Right atrium auricular region (tissue), 2 donors: ENCODE results near the gene ARSK. TPM values are rescaled to one million over a fixed set of nuclear protein-coding genes. Genes with fewer than 3 reads are reported as not detected.

ENCODE experiments used
- DNase-seq: peaks from one replicate; pipeline ENCODE4 v3.0.0-alpha.2; 2019; ENCODE audit warnings: low spot score
- H3K27ac ChIP-seq, 2 donors: fragments of 200-600 bp; sonication (generic); 1 replicate in 1 of 2; 2 replicates in 1 of 2; pipeline ENCODE4 v1.5.1; 2016 to 2019
- H3K27me3 ChIP-seq, 2 donors: fragments of 200-600 bp; sonication (generic); one replicate each; pipeline versions ENCODE4 v1.5.1 to v1.6.0; 2017 to 2019
- H3K36me3 ChIP-seq: fragments of 200-600 bp; sonication (generic); one replicate; pipeline ENCODE4 v1.5.1; 2016
- H3K4me1 ChIP-seq, 2 donors: fragments of 200-600 bp; sonication (generic); one replicate each; pipeline versions ENCODE4 v1.5.1 to v1.6.0; 2017 to 2019
- H3K4me3 ChIP-seq, 2 donors: fragments of 200-600 bp; sonication (generic); 1 replicate in 1 of 2; 2 replicates in 1 of 2; pipeline ENCODE4 v1.5.1; 2017 to 2019; ENCODE audit warnings: mild to moderate bottlenecking in 1 of 2, moderate library complexity in 1 of 2
- H3K9me3 ChIP-seq, 2 donors: fragments of 200-600 bp; sonication (generic); one replicate each; pipeline ENCODE4 v1.5.1; 2019
- CTCF ChIP-seq, 2 donors: fragments of 200-600 bp; sonication (generic); IDR thresholded peaks; one replicate each; pipeline ENCODE4 v1.5.1; 2019; ENCODE audit warnings: antibody characterized with exemption in 2 of 2
- total RNA-seq, 2 donors: library from RNA; depleted of rRNA; stranded (reverse); fragments of >200 nt; gene quantifications; one replicate each; pipeline ENCODE4 v1.1.0, GENCODE V29; 2016

Gene ARSK
- total RNA-seq, 2 donors from 2014 or later = 3.7 to 6.0 TPM

- Histone ChIP-seq H3K27me3 (no peaks in the 10 kb centered on the region), H3K9me3 (no peaks in the 10 kb centered on the region)
Observed at GRCh38 chr5:95633671-95634070, 78.8 kb downstream of the ARSK start.

GRCh38 chr5:95634081-95634480, 79.2 kb downstream of the ARSK start:
- no peaks in the 10 kb centered on the region for H3K36me3 ChIP-seq
- no peak for DNase-seq
- TF ChIP-seq CTCF (IDR thresholded peaks at IDR 0.05) = no peak
- H3K27me3 ChIP-seq = no peaks in the 10 kb centered on the region
- peaks cover 0 to 11% of the 10 kb centered on the region in 2 donors for H3K4me1 ChIP-seq
- H3K27ac ChIP-seq = no peak overlapping the region
- H3K9me3 ChIP-seq = no peaks in the 10 kb centered on the region
- H3K4me3 ChIP-seq = no peak overlapping the region

More at GRCh38 chr5:95633671-95634070, 78.8 kb downstream of the ARSK start:
- Histone ChIP-seq H3K4me3 (no peak overlapping the region), H3K36me3 (no peaks in the 10 kb centered on the region), H3K4me1 (peaks cover 0 to 11% of the 10 kb centered on the region in 2 donors), H3K27ac (no peak overlapping the region)
- no peak for DNase-seq
- TF ChIP-seq CTCF (IDR thresholded peaks at IDR 0.05) = no peak

- no peaks in the 10 kb centered on the region for H3K9me3 ChIP-seq
- H3K27me3 ChIP-seq = no peaks in the 10 kb centered on the region
- H3K36me3 ChIP-seq = no peaks in the 10 kb centered on the region
- H3K27ac ChIP-seq = no peak overlapping the region
- H3K4me1 ChIP-seq = no peaks in the 10 kb centered on the region
- DNase-seq = no peak
- TF ChIP-seq CTCF (IDR thresholded peaks at IDR 0.05) = no peak
- H3K4me3 ChIP-seq = no peak overlapping the region
Observed at GRCh38 chr5:95638632-95639031, 83.7 kb downstream of the ARSK start.

- no peaks in the 10 kb centered on the region for H3K27me3 ChIP-seq
- DNase-seq = no peak
- H3K27ac ChIP-seq = no peak overlapping the region
- H3K36me3 ChIP-seq = no peaks in the 10 kb centered on the region
- H3K9me3 ChIP-seq = no peaks in the 10 kb centered on the region
- peaks cover 0 to 6% of the 10 kb centered on the region in 2 donors for H3K4me1 ChIP-seq
- H3K4me3 ChIP-seq = no peak overlapping the region
- TF ChIP-seq CTCF (IDR thresholded peaks at IDR 0.05) = no peak
Observed at GRCh38 chr5:95641741-95642220, 86.9 kb downstream of the ARSK start.

- Histone ChIP-seq H3K4me1 (peaks cover 0 to 10% of the 10 kb centered on the region in 2 donors), H3K27ac (no peak overlapping the region), H3K9me3 (no peaks in the 10 kb centered on the region), H3K36me3 (no peaks in the 10 kb centered on the region), H3K4me3 (no peak overlapping the region), H3K27me3 (no peaks in the 10 kb centered on the region)
- no peak for TF ChIP-seq CTCF (IDR thresholded peaks at IDR 0.05)
- no peak for DNase-seq
Observed at GRCh38 chr5:95643152-95643551, 88.3 kb downstream of the ARSK start.
